A673 (cell line): ENCODE results near the gene APIP.

ENCODE experiments used
- CTCF ChIP-seq: fragments of 300-800, 200-600 bp; sonication (generic); conservative IDR thresholded peaks from 2 replicates; pipeline ENCODE4 v1.5.1; 2017; ENCODE audit warnings: low read depth, mild to moderate bottlenecking, antibody characterized with exemption, low read length, moderate library complexity, mixed read lengths
- EZH2 ChIP-seq: fragments of 200-600 bp; sonication (generic); IDR thresholded peaks from 2 replicates; pipeline ENCODE4 v1.6.1; 2017; ENCODE audit warnings: borderline replicate concordance, low read depth, mild to moderate bottlenecking, mixed read lengths, antibody characterized with exemption, low read length; ENCODE audit not compliant: poor library complexity, severe bottlenecking

GRCh38 chr11:34846467-34846866, 69.7 kb downstream of the APIP start:
- TF ChIP-seq CTCF, result no peak
- no peak for TF ChIP-seq EZH2
